Endodermal cell (in vitro differentiated cells): ENCODE data around the gene VWA8. TPM values are rescaled to one million over a fixed set of nuclear protein-coding genes. Genes with fewer than 3 reads are reported as not detected.

Experiments used
- DNase-seq: peaks from one replicate; pipeline ENCODE4 v3.0.0-alpha.2; 2017
- H3K27ac ChIP-seq: 2 replicates; pipeline ENCODE4 v1.5.1; 2013; ENCODE audit warnings: mild to moderate bottlenecking, low read depth, low read length, moderate library complexity
- H3K27me3 ChIP-seq: 2 replicates; pipeline ENCODE4 v1.6.1; 2013; ENCODE audit warnings: mild to moderate bottlenecking, low read length, moderate library complexity; ENCODE audit not compliant: insufficient read depth, control insufficient read depth, poor library complexity, severe bottlenecking
- H3K36me3 ChIP-seq: 2 replicates; pipeline ENCODE4 v1.7.0; 2013; ENCODE audit warnings: mild to moderate bottlenecking, low read length, moderate library complexity; ENCODE audit not compliant: control insufficient read depth, insufficient read depth
- H3K4me1 ChIP-seq: one replicate; pipeline ENCODE4 v1.7.0; 2013; ENCODE audit warnings: low read length; ENCODE audit not compliant: control insufficient read depth, insufficient read depth
- H3K4me3 ChIP-seq: 2 replicates; pipeline ENCODE4 v1.5.1; 2013; ENCODE audit warnings: mild to moderate bottlenecking, low read length, moderate library complexity
- H3K9ac ChIP-seq: 2 replicates; pipeline ENCODE4 v1.6.1; 2013; ENCODE audit warnings: mild to moderate bottlenecking, low read length, moderate library complexity; ENCODE audit not compliant: poor library complexity, severe bottlenecking; ENCODE audit errors: extremely low read depth
- H3K9me3 ChIP-seq: 2 replicates; pipeline ENCODE4 v1.6.1; 2013; ENCODE audit warnings: mild to moderate bottlenecking, low read length, moderate library complexity; ENCODE audit not compliant: control insufficient read depth
- H3K27ac Mint-ChIP-seq: 2 replicates; pipeline ENCODE4 v1.8.0; 2020; ENCODE audit warnings: mixed read lengths
- H3K27me3 Mint-ChIP-seq: 2 replicates; pipeline ENCODE4 v1.8.0; 2021; ENCODE audit warnings: mild to moderate bottlenecking, mixed read lengths; ENCODE audit not compliant: insufficient read depth
- H3K36me3 Mint-ChIP-seq: 2 replicates; pipeline ENCODE4 v1.8.0; 2020; ENCODE audit warnings: low read depth, mixed read lengths
- H3K4me1 Mint-ChIP-seq: 2 replicates; pipeline ENCODE4 v1.8.0; 2020; ENCODE audit warnings: mixed read lengths
- H3K4me3 Mint-ChIP-seq: 2 replicates; pipeline ENCODE4 v1.8.0; 2020; ENCODE audit warnings: mild to moderate bottlenecking, moderate library complexity, mixed read lengths
- H3K9me3 Mint-ChIP-seq: 2 replicates; pipeline ENCODE4 v1.8.0; 2020; ENCODE audit warnings: mild to moderate bottlenecking, mixed read lengths
- CTCF ChIP-seq: fragments of 200-600 bp; sonication (generic); conservative IDR thresholded peaks from 2 replicates; pipeline ENCODE4 v1.5.0; 2021; ENCODE audit warnings: antibody characterized with exemption, mild to moderate bottlenecking
- WGBS, 2 experiments: methylation state at CpG; one replicate each; pipeline versions ENCODE4 v1.1.5 to v1.1.7; 2013; ENCODE audit warnings: missing lambda C conversion rate in 2 of 2, mixed read lengths in 1 of 2; ENCODE audit not compliant: insufficient coverage in 1 of 2, insufficient read length in 1 of 2; 5-methylcytosine and 5-hydroxymethylcytosine counted together
- total RNA-seq, 2 donors: library from RNA; stranded (reverse); fragmentation: NEBNext Ultra II Directional in 1 of 2; extraction: Animal tissue kit (Norgen Biotek cat#: 25700) in 1 of 2; gene quantifications; 2 replicates in 1 of 2; 3 replicates in 1 of 2; pipeline ENCODE4 v1.2.1, GENCODE V29; 2021

VWA8 gene
- total RNA-seq, 2 donors from 2014 or later: 24.6 to 25.6 TPM

DNA sequence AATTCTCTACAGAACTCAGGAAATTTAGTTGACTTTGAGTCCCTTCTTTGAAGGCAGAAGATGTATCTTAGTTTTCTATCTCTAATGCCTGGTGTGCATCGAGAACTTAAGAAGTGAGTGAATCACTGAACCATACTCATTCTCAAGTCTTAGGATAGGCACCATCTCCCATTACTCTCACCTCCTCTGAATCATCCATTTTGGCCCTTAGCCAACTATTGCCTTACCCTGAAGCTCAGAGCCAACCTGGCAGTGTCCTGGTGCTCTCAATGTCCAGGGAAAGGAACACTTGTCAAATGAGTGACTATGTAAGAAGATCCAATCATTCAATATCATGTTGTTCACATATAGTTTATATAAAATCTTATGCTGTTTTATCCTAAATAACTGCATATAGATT lies 357.0 kb downstream of the VWA8 start:
- Mint-ChIP-seq H3K4me3 (no peak overlapping the region), H3K27ac (no peak overlapping the region)
- 96 to 100% methylated on average over 1 of the region's 1 CpG for whole genome bisulfite sequencing, 2 experiments

GRCh38 chr13:41601718-41602445 lies 359.0 kb downstream of the VWA8 start:
- Mint-ChIP-seq H3K27me3 (no peaks in the 10 kb centered on the region), H3K4me1 (peaks cover 20% of the 10 kb centered on the region), H3K9me3 (no peaks in the 10 kb centered on the region), H3K4me3 (no peak overlapping the region), H3K36me3 (peaks cover 16% of the 10 kb centered on the region), H3K27ac (no peak overlapping the region)
- Histone ChIP-seq H3K4me3 (no peak overlapping the region), H3K36me3 (no peaks in the 10 kb centered on the region), H3K27me3 (no peaks in the 10 kb centered on the region), H3K4me1 (peaks cover 2% of the 10 kb centered on the region), H3K9ac (no peak overlapping the region), H3K27ac (no peak overlapping the region), H3K9me3 (no peaks in the 10 kb centered on the region)
- no peak for TF ChIP-seq CTCF
- 90 to 91% methylated on average over 4 to 7 of the region's 7 CpGs for WGBS, 2 experiments
- no peak for DNase-seq

More for the DNA sequence above, 357.0 kb downstream of the VWA8 start:
- H3K27ac ChIP-seq: no peak overlapping the region
- no peaks in the 10 kb centered on the region for H3K27me3 Mint-ChIP-seq
- no peaks in the 10 kb centered on the region for H3K27me3 ChIP-seq
- no peak overlapping the region for H3K4me3 ChIP-seq
- no peak overlapping the region for H3K9ac ChIP-seq
- H3K4me1 ChIP-seq: peaks cover 2% of the 10 kb centered on the region
- TF ChIP-seq CTCF: no peak
- DNase-seq: no peak
- peaks cover 6% of the 10 kb centered on the region for H3K36me3 ChIP-seq
- H3K9me3 ChIP-seq: no peaks in the 10 kb centered on the region
- peaks cover 20% of the 10 kb centered on the region for H3K4me1 Mint-ChIP-seq
- peaks cover 16% of the 10 kb centered on the region for H3K36me3 Mint-ChIP-seq
- H3K9me3 Mint-ChIP-seq: no peaks in the 10 kb centered on the region

- Histone ChIP-seq H3K9me3 (no peaks in the 10 kb centered on the region), H3K4me1 (peaks cover 2% of the 10 kb centered on the region), H3K36me3 (no peaks in the 10 kb centered on the region), H3K9ac (no peak overlapping the region), H3K27ac (no peak overlapping the region), H3K4me3 (no peak overlapping the region), H3K27me3 (no peaks in the 10 kb centered on the region)
- Mint-ChIP-seq H3K9me3 (no peaks in the 10 kb centered on the region), H3K4me1 (peaks cover 8% of the 10 kb centered on the region), H3K27me3 (no peaks in the 10 kb centered on the region), H3K27ac (no peak overlapping the region), H3K4me3 (no peak overlapping the region), H3K36me3 (peaks cover 16% of the 10 kb centered on the region)
- TF ChIP-seq CTCF: no peak
- DNase-seq: no peak
- 71 to 95% methylated on average over 1 to 3 of the region's 3 CpGs for WGBS, 2 experiments
Measured at GRCh38 chr13:41599619-41600018, 361.3 kb downstream of the VWA8 start.
